SK-N-SH treated with all-trans-retinoic acid at 6 μM for 48 hours (cell line): ENCODE results near the gene SUGCT.

Experiments
- ARNTL ChIP-seq: fragments of 450-650 bp; formaldehyde crosslinking; IDR thresholded peaks from 2 replicates; pipeline ENCODE4 v1.5.0; 2020; ENCODE audit warnings: low read depth, mild to moderate bottlenecking, moderate library complexity, borderline replicate concordance
- BACH2 ChIP-seq: fragments of 250-450 bp; sonication (Bioruptor Pico); IDR thresholded peaks from 2 replicates; pipeline ENCODE4 v1.9.0; 2021; ENCODE audit warnings: mild to moderate bottlenecking, borderline replicate concordance
- CSRNP3 ChIP-seq: fragments of 250-450 bp; sonication (Bioruptor Pico); IDR thresholded peaks from 2 replicates; pipeline ENCODE4 v1.5.1; 2021; ENCODE audit warnings: mild to moderate bottlenecking, moderate library complexity
- ISL1 ChIP-seq: fragments of 250-450 bp; sonication (Bioruptor Pico); IDR thresholded peaks from 2 replicates; pipeline ENCODE4 v2.1.2; 2022; ENCODE audit warnings: mild to moderate bottlenecking, moderate library complexity
- OSR1 ChIP-seq: fragments of 250-450 bp; sonication (Bioruptor Pico); IDR thresholded peaks from 2 replicates; pipeline ENCODE4 v1.8.0; 2022; ENCODE audit warnings: moderate library complexity, mild to moderate bottlenecking, inconsistent platforms
- PPARA ChIP-seq: fragments of 250-450 bp; sonication (Bioruptor Pico); IDR thresholded peaks from 2 replicates; pipeline ENCODE4 v1.5.0; 2020; ENCODE audit warnings: mild to moderate bottlenecking, borderline replicate concordance
- TCF4 ChIP-seq: fragments of 250-450 bp; sonication (Bioruptor Pico); IDR thresholded peaks from 2 replicates; pipeline ENCODE4 v1.8.0; 2021; ENCODE audit warnings: mild to moderate bottlenecking, moderate library complexity, borderline replicate concordance
- TOX ChIP-seq: fragments of 250-450 bp; sonication (Bioruptor Pico); IDR thresholded peaks from 2 replicates; pipeline ENCODE4 v1.8.0; 2021; ENCODE audit warnings: mild to moderate bottlenecking, moderate library complexity, borderline replicate concordance
- ZFP30 ChIP-seq: fragments of 450-650 bp; formaldehyde crosslinking; IDR thresholded peaks from 2 replicates; pipeline ENCODE4 v1.5.0; 2022; ENCODE audit warnings: mild to moderate bottlenecking, moderate library complexity
- ZNF70 ChIP-seq: fragments of 450-650 bp; formaldehyde crosslinking; IDR thresholded peaks from 2 replicates; pipeline ENCODE4 v1.5.0; 2020; ENCODE audit warnings: mild to moderate bottlenecking, moderate library complexity
- ZNF8 ChIP-seq: fragments of 450-650 bp; formaldehyde crosslinking; IDR thresholded peaks from 2 replicates; pipeline ENCODE4 v1.5.0; 2020; ENCODE audit warnings: mild to moderate bottlenecking, moderate library complexity
- TF ChIP-seq, protein P1 (sequence below): fragments of 250-450 bp; sonication (Bioruptor Pico); IDR thresholded peaks from 2 replicates; pipeline ENCODE4 v1.5.1; 2020; ENCODE audit warnings: low read depth, mild to moderate bottlenecking, moderate library complexity
- TF ChIP-seq, protein P2 (sequence below): fragments of 250-450 bp; sonication (Bioruptor Pico); IDR thresholded peaks from 2 replicates; pipeline ENCODE4 v1.8.0; 2020; ENCODE audit warnings: mild to moderate bottlenecking, moderate library complexity, borderline replicate concordance

DNA sequence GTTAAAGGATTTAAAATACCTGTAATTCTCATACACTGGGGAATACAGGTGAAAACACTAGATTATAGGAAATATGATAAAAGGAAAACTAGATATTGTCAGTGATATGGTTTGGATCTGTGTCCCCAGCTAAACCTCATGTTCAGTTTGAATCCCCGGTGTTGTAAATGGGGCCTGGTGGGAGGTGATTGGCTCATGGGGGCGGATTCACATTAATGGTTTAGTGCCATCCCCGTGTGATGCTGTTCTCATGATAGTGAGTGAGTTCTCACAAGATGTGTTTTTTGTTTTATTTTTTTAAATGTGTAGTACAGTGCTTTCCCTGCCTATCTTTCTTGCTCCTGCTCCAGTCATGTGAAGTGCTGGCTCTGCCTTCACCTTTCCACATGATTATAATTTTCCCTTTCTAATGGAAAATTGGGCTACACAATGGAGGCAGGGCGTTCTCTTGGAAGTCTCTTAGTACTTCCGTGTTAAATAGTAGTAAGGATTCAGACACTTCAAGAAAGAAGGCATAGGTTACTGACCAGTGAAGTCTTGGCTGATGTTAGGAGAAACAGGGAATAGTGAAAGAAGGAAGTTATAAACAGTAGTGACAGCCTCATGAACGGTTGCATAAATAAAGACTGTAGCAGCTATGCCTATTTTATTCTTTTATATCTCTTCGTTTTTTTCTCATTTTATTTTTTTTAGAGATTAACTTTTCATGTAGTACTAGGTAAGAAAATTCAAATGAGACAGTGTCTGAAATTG lies 386.4 kb downstream of the SUGCT start:
- TF ChIP-seq ISL1 (CRISPR knock-in tag) = no peak
- no peak for TF ChIP-seq CSRNP3
- TF ChIP-seq OSR1 (CRISPR knock-in tag) = no peak
- no peak for TF ChIP-seq ZNF8 (CRISPR knock-in tag)
- no peak for TF ChIP-seq ARNTL (CRISPR knock-in tag)
- no peak for TF ChIP-seq ZFP30 (CRISPR knock-in tag)
- TF ChIP-seq, protein P1, sequence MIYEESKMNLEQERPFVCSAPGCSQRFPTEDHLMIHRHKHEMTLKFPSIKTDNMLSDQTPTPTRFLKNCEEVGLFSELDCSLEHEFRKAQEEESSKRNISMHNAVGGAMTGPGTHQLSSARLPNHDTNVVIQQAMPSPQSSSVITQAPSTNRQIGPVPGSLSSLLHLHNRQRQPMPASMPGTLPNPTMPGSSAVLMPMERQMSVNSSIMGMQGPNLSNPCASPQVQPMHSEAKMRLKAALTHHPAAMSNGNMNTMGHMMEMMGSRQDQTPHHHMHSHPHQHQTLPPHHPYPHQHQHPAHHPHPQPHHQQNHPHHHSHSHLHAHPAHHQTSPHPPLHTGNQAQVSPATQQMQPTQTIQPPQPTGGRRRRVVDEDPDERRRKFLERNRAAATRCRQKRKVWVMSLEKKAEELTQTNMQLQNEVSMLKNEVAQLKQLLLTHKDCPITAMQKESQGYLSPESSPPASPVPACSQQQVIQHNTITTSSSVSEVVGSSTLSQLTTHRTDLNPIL = no peak
- TF ChIP-seq TOX (CRISPR knock-in tag) = no peak
- TF ChIP-seq PPARA (CRISPR knock-in tag) = no peak
- TF ChIP-seq, protein P2, sequence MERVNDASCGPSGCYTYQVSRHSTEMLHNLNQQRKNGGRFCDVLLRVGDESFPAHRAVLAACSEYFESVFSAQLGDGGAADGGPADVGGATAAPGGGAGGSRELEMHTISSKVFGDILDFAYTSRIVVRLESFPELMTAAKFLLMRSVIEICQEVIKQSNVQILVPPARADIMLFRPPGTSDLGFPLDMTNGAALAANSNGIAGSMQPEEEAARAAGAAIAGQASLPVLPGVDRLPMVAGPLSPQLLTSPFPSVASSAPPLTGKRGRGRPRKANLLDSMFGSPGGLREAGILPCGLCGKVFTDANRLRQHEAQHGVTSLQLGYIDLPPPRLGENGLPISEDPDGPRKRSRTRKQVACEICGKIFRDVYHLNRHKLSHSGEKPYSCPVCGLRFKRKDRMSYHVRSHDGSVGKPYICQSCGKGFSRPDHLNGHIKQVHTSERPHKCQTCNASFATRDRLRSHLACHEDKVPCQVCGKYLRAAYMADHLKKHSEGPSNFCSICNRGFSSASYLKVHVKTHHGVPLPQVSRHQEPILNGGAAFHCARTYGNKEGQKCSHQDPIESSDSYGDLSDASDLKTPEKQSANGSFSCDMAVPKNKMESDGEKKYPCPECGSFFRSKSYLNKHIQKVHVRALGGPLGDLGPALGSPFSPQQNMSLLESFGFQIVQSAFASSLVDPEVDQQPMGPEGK (CRISPR knock-in tag) = no peak
- TF ChIP-seq ZNF70 (CRISPR knock-in tag) = no peak
- TF ChIP-seq BACH2 = no peak
- TF ChIP-seq TCF4 (CRISPR knock-in tag) = no peak
